CD14-positive monocyte (primary cell): ENCODE results near the gene MED13L. TPM values are rescaled to one million over a fixed set of nuclear protein-coding genes. Genes with fewer than 3 reads are reported as not detected.

Experiments used
- DNase-seq, 3 donors: peaks; one replicate each; pipeline ENCODE4 v3.0.0-alpha.2; 2011 to 2022
- H2AFZ ChIP-seq: 2 replicates; pipeline ENCODE4 v1.6.0; 2012; ENCODE audit warnings: mild to moderate bottlenecking, low read depth, low read length, inconsistent platforms; ENCODE audit not compliant: insufficient read depth, poor library complexity, severe bottlenecking
- H3K27ac ChIP-seq, 2 donors: 1 replicate in 1 of 2; 2 replicates in 1 of 2; pipeline ENCODE4 v1.5.1; 2012 to 2013; ENCODE audit warnings: low read length in 2 of 2, control low read depth in 1 of 2, inconsistent platforms in 1 of 2, low read depth in 1 of 2, mild to moderate bottlenecking in 1 of 2
- H3K27me3 ChIP-seq, 2 donors: one replicate each; pipeline versions ENCODE4 v1.6.0 to v1.6.1; 2011 to 2013; ENCODE audit warnings: low read length in 2 of 2; ENCODE audit not compliant: control insufficient read depth in 2 of 2, insufficient read depth in 2 of 2
- H3K36me3 ChIP-seq, 2 donors: replicated peaks in 1 of 2; 1 replicate in 1 of 2; 2 replicates in 1 of 2; pipeline versions ENCODE4 v1.5.1 to v1.6.1; 2012 to 2013; ENCODE audit warnings: low read length in 2 of 2, control low read depth in 1 of 2, inconsistent platforms in 1 of 2, mild to moderate bottlenecking in 1 of 2; ENCODE audit not compliant: insufficient read depth in 2 of 2, control insufficient read depth in 1 of 2
- H3K4me1 ChIP-seq, 2 donors: 1 replicate in 1 of 2; 2 replicates in 1 of 2; pipeline versions ENCODE4 v1.5.1 to v1.6.1; 2012 to 2013; ENCODE audit warnings: low read length in 2 of 2, control low read depth in 1 of 2, inconsistent platforms in 1 of 2, mild to moderate bottlenecking in 1 of 2, moderate library complexity in 1 of 2; ENCODE audit not compliant: insufficient read depth in 2 of 2, control insufficient read depth in 1 of 2
- H3K4me2 ChIP-seq: replicated peaks from 2 replicates; pipeline ENCODE3; 2012; ENCODE audit warnings: low read length, moderate library complexity, mild to moderate bottlenecking; ENCODE audit not compliant: poor library complexity, severe bottlenecking; ENCODE audit errors: extremely low read depth
- H3K4me3 ChIP-seq, 3 experiments: fragments of 200-600 bp in 1 of 3; sonication (generic) in 1 of 3; replicated peaks in 1 of 3; 1 replicate in 2 of 3; 2 replicates in 1 of 3; pipeline ENCODE4 v1.5.1; 2011 to 2013; ENCODE audit warnings: low read length in 3 of 3, mild to moderate bottlenecking in 3 of 3, control low read depth in 2 of 3, low read depth in 2 of 3, inconsistent platforms in 1 of 3, moderate library complexity in 1 of 3
- H3K79me2 ChIP-seq: 2 replicates; pipeline ENCODE4 v1.6.0; 2012; ENCODE audit warnings: mild to moderate bottlenecking, control low read depth, inconsistent platforms, low read length, moderate library complexity; ENCODE audit not compliant: insufficient read depth
- H3K9ac ChIP-seq: 2 replicates; pipeline ENCODE4 v1.6.0; 2017; ENCODE audit warnings: low read length, mild to moderate bottlenecking; ENCODE audit not compliant: insufficient read depth, poor library complexity, severe bottlenecking
- H3K9me3 ChIP-seq, 2 donors: replicated peaks in 1 of 2; 1 replicate in 1 of 2; 2 replicates in 1 of 2; pipeline versions ENCODE4 v1.5.1 to v1.6.1; 2012 to 2013; ENCODE audit warnings: low read length in 2 of 2, control low read depth in 1 of 2; ENCODE audit not compliant: control insufficient read depth in 1 of 2, insufficient read depth in 1 of 2
- H4K20me1 ChIP-seq: 2 replicates; pipeline ENCODE4 v1.6.0; 2012; ENCODE audit warnings: mild to moderate bottlenecking, low read length, control low read depth, moderate library complexity; ENCODE audit not compliant: insufficient read depth
- H3K27ac Mint-ChIP-seq, 7 donors: one replicate each; pipeline ENCODE4 v1.8.0; 2020; ENCODE audit warnings: mild to moderate bottlenecking in 7 of 7, mixed read lengths in 7 of 7, moderate library complexity in 6 of 7, inconsistent platforms in 2 of 7
- H3K27me3 Mint-ChIP-seq, 3 donors: one replicate each; pipeline ENCODE4 v1.8.0; 2021 to 2022; ENCODE audit warnings: low read depth in 3 of 3, mild to moderate bottlenecking in 3 of 3, mixed read lengths in 3 of 3, moderate library complexity in 3 of 3, inconsistent platforms in 1 of 3
- H3K36me3 Mint-ChIP-seq, 2 donors: one replicate each; pipeline ENCODE4 v1.8.0; 2020; ENCODE audit warnings: mixed read lengths in 2 of 2, inconsistent platforms in 1 of 2, mild to moderate bottlenecking in 1 of 2
- H3K4me1 Mint-ChIP-seq: one replicate; pipeline ENCODE4 v1.8.0; 2020; ENCODE audit warnings: mild to moderate bottlenecking, mixed read lengths
- H3K4me3 Mint-ChIP-seq, 2 donors: one replicate each; pipeline ENCODE4 v1.8.0; 2020; ENCODE audit warnings: mild to moderate bottlenecking in 2 of 2, mixed read lengths in 2 of 2, moderate library complexity in 1 of 2
- H3K9me3 Mint-ChIP-seq, 7 donors: one replicate each; pipeline ENCODE4 v1.8.0; 2020 to 2022; ENCODE audit warnings: mixed read lengths in 7 of 7, mild to moderate bottlenecking in 6 of 7, moderate library complexity in 6 of 7, inconsistent platforms in 2 of 7
- CTCF ChIP-seq: fragments of 200-600 bp; IDR thresholded peaks from one replicate; pipeline ENCODE4 v1.8.0; 2022; ENCODE audit warnings: antibody characterized with exemption, mild to moderate bottlenecking
- WGBS: methylation state at CpG from one replicate; pipeline ENCODE4 v1.1.5; 2013; ENCODE audit warnings: missing lambda C conversion rate; ENCODE audit not compliant: insufficient coverage; 5-methylcytosine and 5-hydroxymethylcytosine counted together
- intact Hi-C, 2 donors: fragments of 100-400 bp; cut with micrococcal nuclease; formaldehyde crosslinking; loops; one replicate each; pipeline versions ENCODE4 v1.15.0 to v1.15.1; 2023
- polyA plus RNA-seq, 3 donors: library from polyadenylated mRNA; depleted of rRNA in 1 of 3; unstranded in 2 of 3; stranded (reverse) in 1 of 3; fragments of 300-500 nt in 2 of 3; fragments of >200 nt in 1 of 3; fragmentation: Illumina TruSeq in 2 of 3; gene quantifications; 1 replicate in 2 of 3; 2 replicates in 1 of 3; pipeline ENCODE4 v1.2.3, GENCODE V29; 2012 to 2021

MED13L gene
- polyA plus RNA-seq, 3 donors, result 4.4 to 42.0 (median 7.5) TPM

GRCh38 chr12:116155383-116155782, 122.1 kb downstream of the MED13L start:
- peaks cover 0 to 2% (median 0%) of the 10 kb centered on the region in 3 donors for H3K27me3 Mint-ChIP-seq
- H3K9me3 Mint-ChIP-seq, result no peaks in the 10 kb centered on the region
- H3K4me1 Mint-ChIP-seq, result peaks cover 24% of the 10 kb centered on the region
- H3K9me3 ChIP-seq, result no peaks in the 10 kb centered on the region
- peaks cover 100% of the 10 kb centered on the region for H3K79me2 ChIP-seq
- no peaks in the 10 kb centered on the region for H3K36me3 ChIP-seq
- WGBS, result 93% methylated on average over 3 of the region's 8 CpGs
- no peaks in the 10 kb centered on the region for H3K27me3 ChIP-seq
- peaks cover 100% of the 10 kb centered on the region for H4K20me1 ChIP-seq
- no peaks in the 10 kb centered on the region for H3K36me3 Mint-ChIP-seq
- no peak overlapping the region for H3K27ac Mint-ChIP-seq
- H3K9ac ChIP-seq, result no peak overlapping the region
- no peak overlapping the region for H2AFZ ChIP-seq
- H3K27ac ChIP-seq, result no peak overlapping the region
- H3K4me2 ChIP-seq, result no peak overlapping the region
- no peak overlapping the region for H3K4me3 Mint-ChIP-seq
- intact Hi-C loops, result no loop called here
- TF ChIP-seq CTCF, result no peak
- no peak overlapping the region for H3K4me3 ChIP-seq
- H3K4me1 ChIP-seq, result no peaks in the 10 kb centered on the region
- DNase-seq, result no peak

DNA sequence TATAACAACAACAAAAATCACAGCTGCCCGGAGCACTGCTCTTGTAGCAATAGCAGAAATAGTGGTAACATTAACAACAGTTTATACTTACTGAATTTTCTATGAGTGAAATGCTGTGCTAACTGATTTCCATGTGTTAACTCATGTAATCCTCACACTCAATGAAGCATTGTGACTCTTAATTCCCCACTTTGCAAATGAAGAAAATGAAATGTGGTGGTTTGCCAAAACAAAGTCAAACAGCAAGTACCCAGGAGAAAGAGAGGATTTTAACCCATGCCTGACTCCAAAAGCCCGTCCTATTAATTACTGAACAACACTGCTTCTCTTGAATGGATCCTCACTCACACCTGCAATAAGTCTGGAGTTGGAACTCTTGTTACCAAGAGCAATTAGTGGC, 123.5 kb downstream of the MED13L start:
- Histone ChIP-seq H3K4me1 (no peaks in the 10 kb centered on the region), H4K20me1 (peaks cover 100% of the 10 kb centered on the region), H3K79me2 (peaks cover 100% of the 10 kb centered on the region), H3K36me3 (no peaks in the 10 kb centered on the region), H2AFZ (no peak overlapping the region), H3K27me3 (no peaks in the 10 kb centered on the region), H3K27ac (no peak overlapping the region), H3K9me3 (no peaks in the 10 kb centered on the region), H3K4me2 (no peak overlapping the region), H3K9ac (no peak overlapping the region), H3K4me3 (no peak overlapping the region)
- Mint-ChIP-seq H3K9me3 (no peaks in the 10 kb centered on the region), H3K27me3 (peaks cover 0 to 2% (median 0%) of the 10 kb centered on the region in 3 donors), H3K4me3 (no peak overlapping the region), H3K36me3 (no peaks in the 10 kb centered on the region), H3K27ac (peak overlapping the region in 2 of 7 donors; percentile 24 to 51), H3K4me1 (peaks cover 28% of the 10 kb centered on the region)
- no peak for DNase-seq
- intact Hi-C loops, result no loop called here
- no peak for TF ChIP-seq CTCF
- WGBS, result no CpG with 5 or more reads among the region's 2 CpGs
